Transverse colon (tissue), 4 donors: ENCODE data around the gene NCF2. TPM values are rescaled to one million over a fixed set of nuclear protein-coding genes. Genes with fewer than 3 reads are reported as not detected.

Experiments used
- DNase-seq: peaks from one replicate; pipeline ENCODE4 v3.0.0-alpha.2; 2019
- H3K27ac ChIP-seq, 4 donors: fragments of 200-600 bp; sonication (generic); 2 replicates each; pipeline ENCODE4 v1.5.1; 2016 to 2018; ENCODE audit warnings: inconsistent platforms in 4 of 4
- H3K27me3 ChIP-seq: fragments of 200-600 bp; sonication (generic); 2 replicates; pipeline ENCODE4 v1.5.1; 2017; ENCODE audit warnings: inconsistent platforms
- H3K36me3 ChIP-seq, 4 donors: fragments of 200-600 bp; sonication (generic); 2 replicates each; pipeline ENCODE4 v1.5.1; 2017 to 2019; ENCODE audit warnings: inconsistent platforms in 4 of 4
- H3K4me1 ChIP-seq, 4 donors: fragments of 200-600 bp; sonication (generic); 2 replicates each; pipeline ENCODE4 v1.5.1; 2017 to 2020; ENCODE audit warnings: inconsistent platforms in 4 of 4
- H3K4me3 ChIP-seq, 4 donors: fragments of 200-600 bp; sonication (generic); 1 replicate in 1 of 4; 2 replicates in 3 of 4; pipeline versions ENCODE4 v1.5.1 to v1.6.1; 2017 to 2019; ENCODE audit warnings: inconsistent platforms in 4 of 4
- H3K9me3 ChIP-seq, 2 donors: fragments of 200-600 bp; sonication (generic); 2 replicates each; pipeline ENCODE4 v1.5.1; 2017 to 2019; ENCODE audit warnings: inconsistent platforms in 2 of 2
- CTCF ChIP-seq, 5 experiments: fragments of 200-600 bp in 3 of 5; fragments of 450-650 bp in 2 of 5; sonication (generic) in 3 of 5; IDR thresholded peaks; 1 replicate in 2 of 5; 2 replicates in 3 of 5; pipeline ENCODE4 v1.5.1; 2016 to 2017; ENCODE audit warnings: antibody characterized with exemption in 5 of 5, inconsistent platforms in 3 of 5, mild to moderate bottlenecking in 2 of 5, moderate library complexity in 1 of 5
- EP300 ChIP-seq: sonication (generic); formaldehyde crosslinking; IDR thresholded peaks from one replicate; pipeline ENCODE4 v1.6.1; 2017; ENCODE audit warnings: antibody characterized with exemption, low read depth
- POLR2A ChIP-seq: fragments of 450-650 bp; IDR thresholded peaks from one replicate; pipeline ENCODE4 v1.6.1; 2016; ENCODE audit warnings: antibody characterized with exemption, mild to moderate bottlenecking, moderate library complexity
- POLR2AphosphoS5 ChIP-seq, 3 donors: sonication (generic); formaldehyde crosslinking; IDR thresholded peaks; one replicate each; pipeline ENCODE4 v1.6.1; 2016; ENCODE audit warnings: antibody characterized with exemption in 3 of 3
- WGBS, 2 donors: methylation state at CpG; one replicate each; pipeline ENCODE4 v1.1.5; 2018; ENCODE audit warnings: low coverage in 1 of 2; 5-methylcytosine and 5-hydroxymethylcytosine counted together
- in situ Hi-C, 4 donors: fragments of 200-750 bp; cut with MboI; loops; one replicate each; pipeline versions ENCODE4 v1.15.0 to v1.15.1; 2017; ENCODE audit warnings: low sequenced_read_pairs in 3 of 4, low pct_ligation_motif_present in 1 of 4, low pct_unique_long_range_greater_than_20kb in 1 of 4
- intact Hi-C: fragments of 100-400 bp; cut with DNase I; formaldehyde crosslinking; loops from one replicate; pipeline ENCODE4 v1.15.1; 2023; ENCODE audit warnings: low total_unique reads
- total RNA-seq, 4 donors: library from RNA; depleted of rRNA; stranded (reverse); fragments of >200 nt; gene quantifications; one replicate each; pipeline ENCODE4 v1.1.0, GENCODE V29; 2016

The NCF2 gene
- total RNA-seq, 4 donors from 2014 or later, result 3.8 to 12.7 (median 5.6) TPM

- Histone ChIP-seq H3K36me3 (no peaks in the 10 kb centered on the region), H3K4me1 (peaks cover 0 to 27% (median 9%) of the 10 kb centered on the region in 4 donors), H3K9me3 (no peaks in the 10 kb centered on the region), H3K27me3 (no peaks in the 10 kb centered on the region), H3K4me3 (peak overlapping the region in 1 of 4 donors; percentile 25), H3K27ac (peak overlapping the region; percentile 41 to 67 (median 55))
- TF ChIP-seq POLR2A (no peak), POLR2AphosphoS5 (IDR thresholded peaks at IDR 0.05) (no peak), EP300 (no peak), CTCF (IDR thresholded peaks at IDR 0.05) (no peak)
- no peak for DNase-seq
- WGBS, 2 donors, result 71% methylated on average over 4 of the region's 4 CpGs; no CpG with 5 or more reads in 1 of the 2 donors
- intact Hi-C loops (no loop called here), in situ Hi-C loops (no loop called here)
Measured at GRCh38 chr1:183589874-183590243, 400 bp downstream of the NCF2 start.

GRCh38 chr1:183589384-183589783 is 875 bp downstream of the NCF2 start:
- Histone ChIP-seq H3K27ac (peak overlapping the region; percentile 41 to 67 (median 53)), H3K27me3 (no peaks in the 10 kb centered on the region), H3K9me3 (no peaks in the 10 kb centered on the region), H3K4me3 (peak overlapping the region in 1 of 4 donors; percentile 12), H3K36me3 (no peaks in the 10 kb centered on the region), H3K4me1 (peaks cover 0 to 27% (median 9%) of the 10 kb centered on the region in 4 donors)
- no peak for DNase-seq
- in situ Hi-C loops (no loop called here), intact Hi-C loops (no loop called here)
- no peak for TF ChIP-seq POLR2AphosphoS5 (IDR thresholded peaks at IDR 0.05)
- 71 to 82% methylated on average over 5 of the region's 5 CpGs for WGBS, 2 donors

GRCh38 chr1:183588827-183589226 is 1.4 kb downstream of the NCF2 start:
- peak overlapping the region in 1 of 4 donors; percentile 12 for H3K4me3 ChIP-seq
- no peaks in the 10 kb centered on the region for H3K36me3 ChIP-seq
- TF ChIP-seq EP300 (no peak), POLR2AphosphoS5 (IDR thresholded peaks at IDR 0.05) (no peak), POLR2A (no peak), CTCF (IDR thresholded peaks at IDR 0.05) (no peak)
- DNase-seq, result peak; percentile 39
- no peaks in the 10 kb centered on the region for H3K27me3 ChIP-seq
- in situ Hi-C loops (no loop called here), intact Hi-C loops (no loop called here)
- H3K4me1 ChIP-seq, result peaks cover 0 to 27% (median 9%) of the 10 kb centered on the region in 4 donors
- peak overlapping the region; percentile 41 to 67 (median 53) for H3K27ac ChIP-seq
- no peaks in the 10 kb centered on the region for H3K9me3 ChIP-seq

- H3K36me3 ChIP-seq, result no peaks in the 10 kb centered on the region
- H3K27ac ChIP-seq, result no peak overlapping the region
- TF ChIP-seq CTCF (IDR thresholded peaks at IDR 0.05) (no peak), POLR2A (no peak), POLR2AphosphoS5 (IDR thresholded peaks at IDR 0.05) (no peak), EP300 (no peak)
- H3K4me3 ChIP-seq, result no peak overlapping the region
- intact Hi-C loops (no loop called here), in situ Hi-C loops (no loop called here)
- WGBS, 2 donors, result 97% methylated on average over 8 of the region's 8 CpGs; no CpG with 5 or more reads in 1 of the 2 donors
- H3K27me3 ChIP-seq, result no peaks in the 10 kb centered on the region
- no peak for DNase-seq
- peaks cover 0 to 29% (median 11%) of the 10 kb centered on the region in 4 donors for H3K4me1 ChIP-seq
- H3K9me3 ChIP-seq, result no peaks in the 10 kb centered on the region
Measured at GRCh38 chr1:183586926-183587325, 3.3 kb downstream of the NCF2 start.

GRCh38 chr1:183586455-183586854 is 3.8 kb downstream of the NCF2 start:
- H3K4me1 ChIP-seq, result peaks cover 0 to 29% (median 12%) of the 10 kb centered on the region in 4 donors
- H3K27ac ChIP-seq, result no peak overlapping the region
- no peaks in the 10 kb centered on the region for H3K27me3 ChIP-seq
- no peaks in the 10 kb centered on the region for H3K9me3 ChIP-seq
- H3K4me3 ChIP-seq, result no peak overlapping the region
- H3K36me3 ChIP-seq, result no peaks in the 10 kb centered on the region
- TF ChIP-seq POLR2A (no peak), CTCF (IDR thresholded peaks at IDR 0.05) (no peak), POLR2AphosphoS5 (IDR thresholded peaks at IDR 0.05) (no peak), EP300 (no peak)
- intact Hi-C loops (no loop called here), in situ Hi-C loops (no loop called here)
- WGBS, 2 donors, result 91% methylated on average over 1 of the region's 1 CpG; no CpG with 5 or more reads in 1 of the 2 donors
- DNase-seq, result no peak
